Common myeloid progenitor, CD34-positive (primary cell): Measurements from ENCODE around the gene AK2. TPM values are rescaled to one million over a fixed set of nuclear protein-coding genes. Genes with fewer than 3 reads are reported as not detected.

Experiments used
- CTCF ChIA-PET: fragments of 350-600 bp; sonication (Branson Sonifier 250); formaldehyde crosslinking; loops from one replicate; lab custom pipeline; 2021; ENCODE audit warnings: antibody characterized with exemption; lab: Charles Lee
- POLR2A ChIA-PET: fragments of 350-600 bp; sonication (Branson Sonifier 250); formaldehyde crosslinking; loops from one replicate; lab custom pipeline; 2021; ENCODE audit warnings: antibody characterized with exemption; lab: Charles Lee
- DNase-seq, 3 donors: peaks; one replicate each; pipeline versions ENCODE4 v3.0.0 to v3.0.0-alpha.2; 2013
- H3K27ac ChIP-seq, 2 experiments: 1 replicate in 1 of 2; 2 replicates in 1 of 2; pipeline ENCODE4 v1.7.0; 2013; ENCODE audit warnings: inconsistent platforms in 2 of 2, low read length in 2 of 2, mild to moderate bottlenecking in 2 of 2, low read depth in 1 of 2, moderate library complexity in 1 of 2; ENCODE audit not compliant: severe bottlenecking in 2 of 2, insufficient read depth in 1 of 2, poor library complexity in 1 of 2
- H3K27me3 ChIP-seq, 5 experiments: replicated peaks in 2 of 5; 1 replicate in 3 of 5; 2 replicates in 2 of 5; pipeline versions ENCODE4 v1.6.1 to v1.7.0; 2013; ENCODE audit warnings: low read length in 4 of 5, mild to moderate bottlenecking in 2 of 5, moderate library complexity in 2 of 5, inconsistent platforms in 1 of 5; ENCODE audit not compliant: insufficient read depth in 5 of 5, control insufficient read depth in 4 of 5
- H3K36me3 ChIP-seq, 4 experiments: 1 replicate in 2 of 4; 2 replicates in 2 of 4; pipeline versions ENCODE4 v1.6.1 to v1.7.0; 2013; ENCODE audit warnings: low read length in 3 of 4, control low read depth in 1 of 4, mild to moderate bottlenecking in 1 of 4; ENCODE audit not compliant: control insufficient read depth in 4 of 4, insufficient read depth in 4 of 4
- H3K4me1 ChIP-seq, 4 experiments: 1 replicate in 3 of 4; 2 replicates in 1 of 4; pipeline versions ENCODE4 v1.6.1 to v1.7.1; 2013; ENCODE audit warnings: low read length in 3 of 4, mild to moderate bottlenecking in 3 of 4, control low read depth in 1 of 4, inconsistent platforms in 1 of 4, moderate library complexity in 1 of 4; ENCODE audit not compliant: control insufficient read depth in 4 of 4, insufficient read depth in 4 of 4; ENCODE audit errors: control extremely low read depth in 1 of 4
- H3K4me3 ChIP-seq, 7 experiments: 1 replicate in 4 of 7; 2 replicates in 3 of 7; pipeline versions ENCODE4 v1.5.1 to v1.7.0; 2013; ENCODE audit warnings: mild to moderate bottlenecking in 7 of 7, low read length in 6 of 7, moderate library complexity in 6 of 7, inconsistent platforms in 2 of 7, low read depth in 2 of 7, control low read depth in 1 of 7; ENCODE audit not compliant: insufficient read depth in 4 of 7, control insufficient read depth in 1 of 7; ENCODE audit errors: extremely low read depth in 1 of 7
- H3K9me3 ChIP-seq, 5 experiments: 1 replicate in 4 of 5; 2 replicates in 1 of 5; pipeline versions ENCODE4 v1.6.1 to v1.7.1; 2013; ENCODE audit warnings: low read length in 4 of 5, mild to moderate bottlenecking in 2 of 5, inconsistent platforms in 1 of 5, low read depth in 1 of 5, moderate library complexity in 1 of 5; ENCODE audit not compliant: control insufficient read depth in 4 of 5, insufficient read depth in 2 of 5; ENCODE audit errors: control extremely low read depth in 1 of 5
- WGBS: methylation state at CpG from one replicate; pipeline ENCODE4 v1.1.5; 2013; ENCODE audit not compliant: insufficient coverage; 5-methylcytosine and 5-hydroxymethylcytosine counted together
- polyA plus RNA-seq: library from polyadenylated mRNA; unstranded; fragments of 120-200 nt; gene quantifications from one replicate; pipeline ENCODE4 v1.2.1, GENCODE V29; 2013

The AK2 gene
- 136 TPM for polyA plus RNA-seq

DNA sequence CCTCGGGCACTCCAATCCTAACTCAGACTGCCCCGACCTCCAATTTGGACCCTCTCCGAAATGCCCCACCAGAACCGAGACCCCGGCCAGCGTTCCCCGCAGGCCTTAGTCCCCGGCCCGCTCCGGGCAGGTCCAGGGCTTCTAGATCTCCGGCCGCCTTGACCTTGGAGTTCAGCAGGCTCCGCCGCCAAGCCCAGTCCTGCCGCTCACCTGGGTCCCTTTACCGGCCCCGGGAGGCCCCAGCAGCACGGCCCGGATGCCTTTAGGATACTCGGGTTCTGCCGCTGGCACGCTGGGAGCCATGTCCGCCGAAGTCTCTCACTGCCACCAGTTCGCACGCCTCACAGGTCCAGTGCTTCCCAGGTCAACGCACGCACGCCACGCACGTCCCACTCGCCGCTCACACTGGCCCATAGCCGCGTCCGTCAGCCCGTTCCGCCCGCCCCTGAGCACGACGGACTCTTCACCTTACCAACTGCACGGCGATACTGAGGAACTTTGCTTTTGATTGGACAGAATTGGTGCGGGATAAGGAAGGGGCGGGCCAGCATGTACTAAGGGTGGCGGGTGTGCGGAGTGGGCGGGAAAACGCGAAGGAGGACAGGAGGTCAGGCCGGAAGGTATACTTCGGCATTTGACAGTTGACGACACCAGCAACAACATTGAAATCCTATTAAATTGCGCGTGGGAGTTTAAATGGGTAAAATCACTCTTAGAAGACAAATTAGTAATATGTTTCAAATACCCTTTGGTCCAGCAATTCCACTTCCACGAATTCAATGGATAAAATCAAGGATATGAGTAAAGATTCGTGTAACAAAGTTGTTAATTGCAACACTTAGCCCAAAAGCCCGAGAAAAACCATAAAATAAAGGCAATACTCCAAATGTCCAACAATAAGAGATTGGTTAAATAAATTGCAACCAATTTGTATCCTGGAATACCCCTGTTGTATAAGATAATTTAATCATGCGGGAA is at the start of gene AK2:
Gene AK2, minus strand, starts transcription at position 358 of the 978 bp plus-strand sequence. Its CDS starts 55 bp downstream, at position 303.
- POLR2A ChIA-PET: no interaction called here
- Histone ChIP-seq H3K4me1 (peaks cover 26 to 65% (median 47%) of the 10 kb centered on the region in 4 experiments), H3K27ac (peak within 1 kb of the TSS; percentile 87 to 95), H3K4me3 (peak within 1 kb of the TSS; percentile 59 to 94 (median 81)), H3K9me3 (no peaks in the 10 kb centered on the region), H3K27me3 (no peaks in the 10 kb centered on the region), H3K36me3 (peaks cover 0 to 11% (median 1%) of the 10 kb centered on the region in 4 experiments)
- DNase-seq: peak; percentile 94 to 95 (median 94)
- CTCF ChIA-PET: interaction anchor here (1.7 kb wide), 1 partner anchor 20 kb away, joined by 3 read pairs; no protein-coding TSS in a partner anchor
- 2% methylated on average over 43 of the region's 59 CpGs for WGBS

- POLR2A ChIA-PET: no interaction called here
Measured at GRCh38 chr1:33086384-33086850, 49.7 kb upstream of the AK2 start.

GRCh38 chr1:33085332-33085731 is 48.6 kb upstream of the AK2 start:
- ChIA-PET POLR2A (no interaction called here), CTCF (interaction anchor here (1.0 to 6.8 kb wide), 10 partner anchors 10 to 257 kb away, joined by 3 to 44 read pairs (median 10); no protein-coding TSS in a partner anchor)
- no peak overlapping the region for H3K27ac ChIP-seq
- H3K27me3 ChIP-seq: peaks cover 0 to 41% (median 24%) of the 10 kb centered on the region in 5 experiments
- 84% methylated on average over 4 of the region's 4 CpGs for WGBS
- no peak overlapping the region for H3K4me3 ChIP-seq
- H3K36me3 ChIP-seq: no peaks in the 10 kb centered on the region
- no peaks in the 10 kb centered on the region for H3K9me3 ChIP-seq
- H3K4me1 ChIP-seq: peaks cover 5 to 39% (median 29%) of the 10 kb centered on the region in 4 experiments
- DNase-seq: no peak

More at GRCh38 chr1:33086384-33086850, 49.7 kb upstream of the AK2 start:
- H3K36me3 ChIP-seq: no peaks in the 10 kb centered on the region
- no peak overlapping the region for H3K4me3 ChIP-seq
- CTCF ChIA-PET: interaction anchor here (0.6 to 6.8 kb wide), 25 partner anchors 9 to 320 kb away, joined by 3 to 44 read pairs (median 4); no protein-coding TSS in a partner anchor
- H3K27ac ChIP-seq: no peak overlapping the region
- H3K9me3 ChIP-seq: no peaks in the 10 kb centered on the region
- DNase-seq: peak; percentile 67 to 81 (median 77)
- H3K4me1 ChIP-seq: peaks cover 5 to 29% (median 18%) of the 10 kb centered on the region in 4 experiments
- H3K27me3 ChIP-seq: peaks cover 0 to 37% (median 23%) of the 10 kb centered on the region in 5 experiments
- WGBS: 30% methylated on average over 12 of the region's 12 CpGs

GRCh38 chr1:33082575-33083108 is 46.0 kb upstream of the AK2 start:
- no peak overlapping the region for H3K4me3 ChIP-seq
- ChIA-PET POLR2A (no interaction called here), CTCF (interaction anchor here (1.5 to 6.8 kb wide), 6 partner anchors 12 to 206 kb away, joined by 4 to 44 read pairs (median 6); no protein-coding TSS in a partner anchor)
- no peaks in the 10 kb centered on the region for H3K36me3 ChIP-seq
- 92% methylated on average over 6 of the region's 6 CpGs for WGBS
- DNase-seq: no peak
- no peaks in the 10 kb centered on the region for H3K9me3 ChIP-seq
- peaks cover 0 to 43% (median 24%) of the 10 kb centered on the region in 5 experiments for H3K27me3 ChIP-seq
- H3K4me1 ChIP-seq: peaks cover 0 to 21% (median 19%) of the 10 kb centered on the region in 4 experiments
- H3K27ac ChIP-seq: no peak overlapping the region

- no peak for DNase-seq
- peaks cover 0 to 43% (median 24%) of the 10 kb centered on the region in 5 experiments for H3K27me3 ChIP-seq
- no peaks in the 10 kb centered on the region for H3K36me3 ChIP-seq
- no peak overlapping the region for H3K27ac ChIP-seq
- CTCF ChIA-PET: interaction anchor here (1.5 to 6.8 kb wide), 2 partner anchors 13 to 52 kb away, joined by 4 to 44 read pairs; no protein-coding TSS in a partner anchor
- H3K9me3 ChIP-seq: no peaks in the 10 kb centered on the region
- H3K4me3 ChIP-seq: peak overlapping the region; percentile 17 to 86 (median 65)
- 14% methylated on average over 27 of the region's 35 CpGs for WGBS
- peaks cover 0 to 21% (median 19%) of the 10 kb centered on the region in 4 experiments for H3K4me1 ChIP-seq
- POLR2A ChIA-PET: no interaction called here
Measured at GRCh38 chr1:33081554-33082305, 45.0 kb upstream of the AK2 start.

DNA sequence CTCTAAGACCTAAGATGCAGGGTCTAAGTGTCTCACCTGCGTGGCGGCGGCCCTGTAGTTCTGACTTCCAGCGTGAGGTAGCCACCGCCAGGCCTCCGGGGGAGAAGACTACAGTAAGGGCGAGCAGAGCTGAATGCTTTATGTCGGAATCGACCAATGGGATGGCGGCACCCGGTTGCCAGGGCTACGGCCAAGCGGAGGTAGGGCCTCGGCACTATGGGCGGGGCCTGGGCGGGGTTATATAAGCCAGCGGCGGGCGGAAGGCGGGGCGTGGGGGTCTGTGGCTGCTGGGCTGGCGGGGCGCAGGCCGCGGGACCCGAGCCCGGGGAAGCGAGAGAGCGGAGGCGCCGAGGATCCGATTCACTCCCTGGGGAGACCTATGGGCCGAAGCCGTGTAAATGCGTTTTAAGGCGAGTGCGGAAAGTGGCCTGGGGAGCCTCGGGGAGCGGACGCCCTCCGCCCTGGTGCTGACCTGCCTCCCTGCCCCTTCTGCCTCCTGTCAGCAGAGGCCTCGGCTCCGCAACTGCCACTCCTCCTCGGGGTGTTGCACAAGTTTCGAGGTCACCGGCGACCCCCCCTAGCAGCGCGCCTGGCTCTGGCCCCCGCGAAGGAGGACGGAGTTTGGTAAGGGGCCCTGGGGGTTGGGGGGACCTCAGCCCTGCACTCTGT is 44.3 kb upstream of the AK2 start, which contains the start of gene AZIN2:
Gene AZIN2, plus strand, starts transcription at position 269 of the 669 bp plus-strand sequence. CDS start 1,097 bp downstream, outside the sequence.
- Histone ChIP-seq H3K4me1 (peaks cover 0 to 20% (median 19%) of the 10 kb centered on the region in 4 experiments), H3K27ac (no peak within 1 kb of the TSS), H3K9me3 (no peaks in the 10 kb centered on the region), H3K4me3 (peak within 1 kb of the TSS; percentile 17 to 86 (median 65)), H3K27me3 (peaks cover 0 to 43% (median 24%) of the 10 kb centered on the region in 5 experiments), H3K36me3 (no peaks in the 10 kb centered on the region)
- WGBS: under 1% methylated on average over 42 of the region's 52 CpGs
- POLR2A ChIA-PET: interaction anchor here (0.6 to 1.2 kb wide), 2 partner anchors 11 to 577 kb away, joined by 3 to 4 read pairs; no protein-coding TSS in a partner anchor
- CTCF ChIA-PET: interaction anchor here (1.2 to 6.8 kb wide), 2 partner anchors 14 to 188 kb away, joined by 3 to 44 read pairs; no protein-coding TSS in a partner anchor
- peak; percentile 91 to 96 (median 95) for DNase-seq
